ENCODE results near the gene ANKFN1.

GRCh38 chr17:56158915-56159825, 5.9 kb downstream of the ANKFN1 start:
- TF ChIP-seq CTCF (IDR thresholded peaks at IDR 0.05) (no peak), POLR2A (IDR thresholded peaks at IDR 0.05) (no peak)
